ENCODE measurements around the gene MFAP3L. TPM values are rescaled to one million over a fixed set of nuclear protein-coding genes. Genes with fewer than 3 reads are reported as not detected.

The MFAP3L gene
- total RNA-seq, 5 donors from 2014 or later (not counting 1 experiment from before 2014, with no cell fraction given), result 0.75 to 1.7 (median 0.90) TPM

DNA sequence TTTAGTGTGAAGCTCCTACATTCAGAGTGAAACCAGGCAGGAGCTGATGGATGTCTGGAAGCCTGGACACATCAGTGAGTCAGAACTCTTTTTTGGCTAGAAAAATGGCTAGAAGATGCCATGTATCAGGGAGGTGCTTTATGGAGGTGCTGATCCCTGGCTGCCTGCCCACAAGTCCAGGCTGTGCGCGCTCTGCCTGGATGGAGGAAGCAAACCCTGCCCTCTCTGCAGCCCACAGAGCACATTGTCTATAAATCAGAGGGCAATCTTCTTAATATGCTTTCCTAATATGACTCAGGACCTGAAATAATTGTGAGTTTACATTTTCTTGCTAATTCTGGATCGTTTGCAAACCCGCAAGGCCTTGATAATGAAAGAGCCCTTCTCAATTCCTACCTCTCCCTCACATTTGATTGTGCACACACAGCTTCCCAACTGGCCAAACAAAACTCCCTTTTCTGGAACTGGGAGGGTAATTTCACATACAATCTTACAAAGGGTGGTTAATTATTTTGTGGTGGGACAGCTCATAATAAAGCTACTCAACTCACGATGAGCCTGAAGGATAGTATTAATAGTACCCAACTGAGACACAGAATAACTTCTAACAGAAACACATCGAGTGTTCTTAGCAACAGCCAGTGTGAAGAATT, 11.7 kb downstream of the MFAP3L start:
- POLR2A ChIA-PET, result no interaction called here
- Histone ChIP-seq H3K27me3 (replicated peaks in 1 of 2; ENCODE audit: control insufficient read depth in 2 of 2, extremely low read depth in 1 of 2, insufficient read depth in 2 of 2, low read length in 1 of 2) (peaks cover 0 to 4% of the 10 kb centered on the region in 2 experiments), H3K27ac (ENCODE audit: low read length) (no peak overlapping the region), H3K9me3 (no peaks in the 10 kb centered on the region), H3K4me1 (ENCODE audit: control insufficient read depth in 1 of 2, extremely low read depth in 1 of 2, insufficient read depth in 2 of 2, low read length in 2 of 2) (no peaks in the 10 kb centered on the region), H3K4me3 (ENCODE audit: control insufficient read depth in 1 of 2, extremely low read depth in 1 of 2, low read length in 1 of 2) (no peak overlapping the region), H3K36me3 (ENCODE audit: control insufficient read depth in 2 of 2, extremely low read depth in 1 of 2, insufficient read depth in 1 of 2, low read length in 1 of 2) (no peaks in the 10 kb centered on the region)
- no CpG with 5 or more reads among the region's 6 CpGs for WGBS (ENCODE audit: insufficient coverage)
- CTCF ChIA-PET, result interaction anchor here in 1 of 2 donors (0.5 kb wide), 1 partner anchor 1948 kb away, joined by 3 read pairs; no protein-coding TSS in a partner anchor
- H3K4me1 Mint-ChIP-seq, result no peaks in the 10 kb centered on the region
- peaks cover 0 to 3% of the 10 kb centered on the region in 2 donors for H3K27me3 Mint-ChIP-seq
- H3K9me3 Mint-ChIP-seq, result peaks cover 0 to 4% (median 0%) of the 10 kb centered on the region in 3 donors
- no peak overlapping the region for H3K4me3 Mint-ChIP-seq
- ATAC-seq (replicated peaks in 1 of 4), result no peak
- no peaks in the 10 kb centered on the region for H3K36me3 Mint-ChIP-seq
- no peak for DNase-seq
- no peak overlapping the region for H3K27ac Mint-ChIP-seq

DNA sequence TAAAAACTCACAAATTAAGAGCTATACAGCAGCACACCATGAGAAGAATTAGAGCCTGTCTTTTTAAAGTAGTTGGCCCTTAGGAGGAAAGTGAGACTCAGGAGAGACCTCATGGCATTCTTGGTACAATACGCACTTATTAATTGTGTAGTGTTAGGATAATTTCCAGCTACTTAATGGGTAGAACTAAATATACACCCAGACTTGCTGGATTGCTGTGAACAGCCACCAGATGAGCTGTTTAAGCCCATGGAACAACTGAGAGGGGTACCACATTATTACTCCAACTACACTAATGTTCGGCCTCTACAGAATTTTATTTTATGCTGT, 13.6 kb downstream of the MFAP3L start:
- no peaks in the 10 kb centered on the region for H3K4me1 ChIP-seq (ENCODE audit: control insufficient read depth in 1 of 2, extremely low read depth in 1 of 2, insufficient read depth in 2 of 2, low read length in 2 of 2)
- no peak for ATAC-seq (replicated peaks in 1 of 4)
- H3K9me3 ChIP-seq, result no peaks in the 10 kb centered on the region
- ChIA-PET POLR2A (no interaction called here), CTCF (no interaction called here)
- no peaks in the 10 kb centered on the region for H3K36me3 Mint-ChIP-seq
- H3K4me1 Mint-ChIP-seq, result peaks cover 6 to 10% (median 9%) of the 10 kb centered on the region in 3 donors
- peaks cover 0 to 4% (median 0%) of the 10 kb centered on the region in 3 donors for H3K9me3 Mint-ChIP-seq
- H3K27me3 ChIP-seq (replicated peaks in 1 of 2; ENCODE audit: control insufficient read depth in 2 of 2, extremely low read depth in 1 of 2, insufficient read depth in 2 of 2, low read length in 1 of 2), result peaks cover 0 to 4% of the 10 kb centered on the region in 2 experiments
- no peak overlapping the region for H3K27ac ChIP-seq (ENCODE audit: low read length)
- no peaks in the 10 kb centered on the region for H3K36me3 ChIP-seq (ENCODE audit: control insufficient read depth in 2 of 2, extremely low read depth in 1 of 2, insufficient read depth in 1 of 2, low read length in 1 of 2)
- H3K4me3 ChIP-seq (ENCODE audit: control insufficient read depth in 1 of 2, extremely low read depth in 1 of 2, low read length in 1 of 2), result no peak overlapping the region
- WGBS (ENCODE audit: insufficient coverage), result no CpG with 5 or more reads among the region's 2 CpGs
- H3K4me3 Mint-ChIP-seq, result no peak overlapping the region
- H3K27ac Mint-ChIP-seq, result no peak overlapping the region
- peaks cover 3% of the 10 kb centered on the region in 2 donors for H3K27me3 Mint-ChIP-seq
- DNase-seq, result no peak

DNA sequence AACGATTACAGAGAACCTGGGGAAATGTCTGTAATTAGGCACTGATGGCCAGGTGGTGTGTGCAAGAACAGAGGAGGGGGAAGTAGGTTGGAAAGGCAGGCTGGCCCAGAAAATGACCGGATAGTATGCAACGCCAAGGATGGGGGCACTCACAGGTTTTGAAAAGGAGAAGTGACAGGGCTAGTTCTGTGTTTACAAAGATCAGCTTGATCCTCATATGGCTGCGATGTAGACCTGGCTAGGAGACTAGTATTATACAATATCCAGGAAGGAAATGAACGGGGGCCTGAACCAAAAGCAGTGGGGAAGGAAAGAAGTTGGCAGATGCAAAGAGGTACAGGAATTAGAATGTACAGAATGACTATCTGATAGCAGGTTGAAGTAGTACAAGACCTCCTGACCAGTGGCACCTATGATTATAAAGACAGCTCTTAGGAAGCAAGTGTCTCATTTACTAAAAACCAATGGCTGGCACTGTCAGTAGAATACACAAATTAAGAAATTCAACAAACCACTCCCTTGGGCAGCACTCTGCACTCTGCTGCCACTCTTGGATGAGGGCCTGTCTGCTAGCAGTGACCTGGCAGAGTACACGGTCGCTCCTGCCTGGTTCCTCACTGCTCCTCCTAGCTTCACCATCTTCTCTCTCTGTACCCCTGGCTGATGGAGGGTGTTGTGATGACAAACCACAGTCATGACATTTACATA, 14.1 kb downstream of the MFAP3L start:
- no peak for ATAC-seq (replicated peaks in 1 of 4)
- ChIA-PET POLR2A (no interaction called here), CTCF (no interaction called here)
- Mint-ChIP-seq H3K27me3 (peaks cover 3% of the 10 kb centered on the region in 2 donors), H3K4me1 (peaks cover 6 to 10% (median 9%) of the 10 kb centered on the region in 3 donors), H3K36me3 (no peaks in the 10 kb centered on the region), H3K9me3 (peaks cover 0 to 4% (median 0%) of the 10 kb centered on the region in 3 donors), H3K4me3 (no peak overlapping the region), H3K27ac (no peak overlapping the region)
- H3K36me3 ChIP-seq (ENCODE audit: control insufficient read depth in 2 of 2, extremely low read depth in 1 of 2, insufficient read depth in 1 of 2, low read length in 1 of 2), result no peaks in the 10 kb centered on the region
- no peak overlapping the region for H3K27ac ChIP-seq (ENCODE audit: low read length)
- H3K4me3 ChIP-seq (ENCODE audit: control insufficient read depth in 1 of 2, extremely low read depth in 1 of 2, low read length in 1 of 2), result no peak overlapping the region
- no peak for DNase-seq
- H3K27me3 ChIP-seq (replicated peaks in 1 of 2; ENCODE audit: control insufficient read depth in 2 of 2, extremely low read depth in 1 of 2, insufficient read depth in 2 of 2, low read length in 1 of 2), result peaks cover 0 to 4% of the 10 kb centered on the region in 2 experiments
- no peaks in the 10 kb centered on the region for H3K9me3 ChIP-seq
- 22% methylated on average over 3 of the region's 7 CpGs for WGBS (ENCODE audit: insufficient coverage)
- no peaks in the 10 kb centered on the region for H3K4me1 ChIP-seq (ENCODE audit: control insufficient read depth in 1 of 2, extremely low read depth in 1 of 2, insufficient read depth in 2 of 2, low read length in 2 of 2)

DNA sequence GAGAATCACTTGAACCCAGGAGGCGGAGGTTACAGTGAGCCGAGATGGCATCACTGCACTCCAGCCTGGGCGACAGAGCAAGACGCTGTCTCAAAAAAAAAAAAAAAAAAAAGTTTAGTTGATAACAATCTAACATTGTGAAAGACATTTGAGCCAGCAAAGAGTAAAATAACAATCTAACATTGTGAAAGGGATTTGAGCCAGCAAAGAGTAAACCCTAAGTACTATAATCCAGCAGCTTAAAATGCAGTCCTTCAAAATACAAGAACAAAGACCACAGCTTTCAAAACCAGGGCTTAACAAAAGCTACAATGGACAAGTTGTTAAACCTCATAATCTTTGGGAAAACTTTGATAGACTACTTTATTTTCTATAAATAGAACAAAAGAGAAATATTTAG, 16.9 kb downstream of the MFAP3L start:
- no peak overlapping the region for H3K27ac ChIP-seq (ENCODE audit: low read length)
- H3K9me3 ChIP-seq, result no peaks in the 10 kb centered on the region
- DNase-seq, result no peak
- no peaks in the 10 kb centered on the region for H3K4me1 ChIP-seq (ENCODE audit: control insufficient read depth in 1 of 2, extremely low read depth in 1 of 2, insufficient read depth in 2 of 2, low read length in 2 of 2)
- ChIA-PET POLR2A (no interaction called here), CTCF (interaction anchor here in 1 of 2 donors (0.6 kb wide), 1 partner anchor 443 kb away, joined by 3 read pairs; no protein-coding TSS in a partner anchor)
- H3K36me3 ChIP-seq (ENCODE audit: control insufficient read depth in 2 of 2, extremely low read depth in 1 of 2, insufficient read depth in 1 of 2, low read length in 1 of 2), result no peaks in the 10 kb centered on the region
- no peak overlapping the region for H3K4me3 ChIP-seq (ENCODE audit: control insufficient read depth in 1 of 2, extremely low read depth in 1 of 2, low read length in 1 of 2)
- no peak overlapping the region for H3K4me3 Mint-ChIP-seq
- H3K4me1 Mint-ChIP-seq, result peaks cover 6 to 10% (median 9%) of the 10 kb centered on the region in 3 donors
- H3K27me3 Mint-ChIP-seq, result peaks cover 8 to 10% of the 10 kb centered on the region in 2 donors
- H3K27ac Mint-ChIP-seq, result no peak overlapping the region
- ATAC-seq (replicated peaks in 1 of 4), result no peak
- WGBS (ENCODE audit: insufficient coverage), result no CpG with 5 or more reads among the region's 4 CpGs
- peaks cover 0 to 4% (median 0%) of the 10 kb centered on the region in 3 donors for H3K9me3 Mint-ChIP-seq
- H3K36me3 Mint-ChIP-seq, result peaks cover 4% of the 10 kb centered on the region
- H3K27me3 ChIP-seq (replicated peaks in 1 of 2; ENCODE audit: control insufficient read depth in 2 of 2, extremely low read depth in 1 of 2, insufficient read depth in 2 of 2, low read length in 1 of 2), result no peaks in the 10 kb centered on the region

DNA sequence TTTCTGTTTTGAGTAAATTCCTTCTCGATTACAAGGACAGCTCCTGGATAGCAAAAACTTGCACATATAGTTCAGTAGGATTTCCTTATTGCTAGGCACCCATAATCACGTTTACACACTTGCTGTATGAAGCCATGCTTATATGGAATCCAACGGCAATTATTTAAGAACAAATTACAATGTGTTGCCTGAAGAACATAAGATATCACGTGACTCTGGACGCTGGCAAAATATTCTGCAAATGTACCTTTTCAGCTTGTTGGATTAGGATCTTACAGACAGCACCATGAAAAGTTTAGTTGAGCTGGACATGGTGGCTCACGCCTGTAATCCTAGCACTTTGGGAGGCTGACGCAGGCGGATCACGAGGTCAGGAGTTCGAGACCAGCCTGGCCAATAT, 17.4 kb downstream of the MFAP3L start:
- Histone ChIP-seq H3K27me3 (replicated peaks in 1 of 2; ENCODE audit: control insufficient read depth in 2 of 2, extremely low read depth in 1 of 2, insufficient read depth in 2 of 2, low read length in 1 of 2) (no peaks in the 10 kb centered on the region), H3K4me3 (ENCODE audit: control insufficient read depth in 1 of 2, extremely low read depth in 1 of 2, low read length in 1 of 2) (no peak overlapping the region), H3K4me1 (ENCODE audit: control insufficient read depth in 1 of 2, extremely low read depth in 1 of 2, insufficient read depth in 2 of 2, low read length in 2 of 2) (no peaks in the 10 kb centered on the region), H3K36me3 (ENCODE audit: control insufficient read depth in 2 of 2, extremely low read depth in 1 of 2, insufficient read depth in 1 of 2, low read length in 1 of 2) (no peaks in the 10 kb centered on the region), H3K27ac (ENCODE audit: low read length) (no peak overlapping the region), H3K9me3 (no peaks in the 10 kb centered on the region)
- Mint-ChIP-seq H3K4me3 (no peak overlapping the region), H3K36me3 (peaks cover 4% of the 10 kb centered on the region), H3K27me3 (peaks cover 8 to 10% of the 10 kb centered on the region in 2 donors), H3K27ac (no peak overlapping the region), H3K4me1 (peaks cover 6 to 10% (median 9%) of the 10 kb centered on the region in 3 donors), H3K9me3 (peaks cover 0 to 4% (median 0%) of the 10 kb centered on the region in 3 donors)
- CTCF ChIA-PET, result no interaction called here
- ATAC-seq (replicated peaks in 1 of 4), result no peak
- DNase-seq, result no peak
- POLR2A ChIA-PET, result no interaction called here
- WGBS (ENCODE audit: insufficient coverage), result 88% methylated on average over 5 of the region's 10 CpGs

DNA sequence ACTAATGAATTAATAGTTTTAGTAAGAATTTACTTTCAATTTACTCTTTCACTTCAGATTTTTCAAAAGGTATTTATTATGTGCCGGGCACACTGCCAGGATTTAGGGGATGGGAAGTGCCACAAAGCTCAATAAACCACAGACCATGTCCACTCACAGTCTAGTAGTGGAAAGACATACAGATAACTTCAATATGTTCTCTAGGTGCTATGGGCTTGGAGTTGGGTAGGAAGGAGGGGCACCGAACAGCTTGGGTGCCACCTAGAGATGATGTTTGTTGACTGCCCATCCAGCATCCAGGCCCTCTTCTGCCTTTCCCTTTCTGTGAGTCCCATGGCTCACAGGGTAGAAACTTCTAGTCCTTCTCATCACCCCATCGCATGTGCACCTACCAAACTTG, 17.8 kb downstream of the MFAP3L start:
- no peaks in the 10 kb centered on the region for H3K27me3 ChIP-seq (replicated peaks in 1 of 2; ENCODE audit: control insufficient read depth in 2 of 2, extremely low read depth in 1 of 2, insufficient read depth in 2 of 2, low read length in 1 of 2)
- peaks cover 0 to 4% (median 0%) of the 10 kb centered on the region in 3 donors for H3K9me3 Mint-ChIP-seq
- no peak overlapping the region for H3K27ac ChIP-seq (ENCODE audit: low read length)
- peaks cover 6 to 10% (median 9%) of the 10 kb centered on the region in 3 donors for H3K4me1 Mint-ChIP-seq
- H3K27ac Mint-ChIP-seq, result no peak overlapping the region
- whole genome bisulfite sequencing (ENCODE audit: insufficient coverage), result no CpG with 5 or more reads among the region's 3 CpGs
- ATAC-seq (replicated peaks in 1 of 4), result no peak
- no peak for DNase-seq
- H3K36me3 Mint-ChIP-seq, result peaks cover 4% of the 10 kb centered on the region
- POLR2A ChIA-PET, result no interaction called here
- no peak overlapping the region for H3K4me3 ChIP-seq (ENCODE audit: control insufficient read depth in 1 of 2, extremely low read depth in 1 of 2, low read length in 1 of 2)
- H3K36me3 ChIP-seq (ENCODE audit: control insufficient read depth in 2 of 2, extremely low read depth in 1 of 2, insufficient read depth in 1 of 2, low read length in 1 of 2), result no peaks in the 10 kb centered on the region
- H3K4me3 Mint-ChIP-seq, result no peak overlapping the region
- no peaks in the 10 kb centered on the region for H3K9me3 ChIP-seq
- H3K4me1 ChIP-seq (ENCODE audit: control insufficient read depth in 1 of 2, extremely low read depth in 1 of 2, insufficient read depth in 2 of 2, low read length in 2 of 2), result no peaks in the 10 kb centered on the region
- CTCF ChIA-PET, result no interaction called here
- peaks cover 8 to 10% of the 10 kb centered on the region in 2 donors for H3K27me3 Mint-ChIP-seq
